HG03135 (cell line): ENCODE measurements around the gene MSN.

Experiments used
- ATAC-seq: cut with Tn5 transposase; IDR thresholded peaks from one replicate; pipeline ENCODE4 v1.9.1; 2021; ENCODE audit warnings: mild to moderate bottlenecking, moderate library complexity; ENCODE audit not compliant: unreplicated experiment

MSN gene

DNA sequence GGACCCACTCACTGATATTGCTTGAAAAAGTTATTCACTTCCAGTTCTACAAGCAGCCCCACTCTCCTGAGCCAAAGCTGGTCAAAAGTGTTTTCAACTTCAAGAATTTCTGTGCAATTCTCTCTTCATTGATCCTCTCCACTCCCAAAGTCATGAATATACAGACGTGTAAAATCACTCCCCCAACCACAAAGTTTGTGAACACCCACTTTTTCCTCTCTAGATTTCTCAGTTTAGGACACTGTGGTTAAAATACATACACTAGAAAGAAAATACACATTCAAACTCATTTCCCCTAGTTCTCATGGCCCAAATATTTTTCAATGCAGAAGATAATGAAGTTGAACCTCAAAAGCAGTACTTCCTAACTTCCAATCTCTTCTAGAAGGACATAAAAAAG, 116.3 kb downstream of the MSN start:
- no peak for ATAC-seq
